Suprapubic skin (tissue), 4 donors: ENCODE results near the gene DRD3.

Experiments
- CTCF ChIP-seq, 2 donors: fragments of 200-600 bp in 1 of 2; fragments of 450-650 bp in 1 of 2; sonication (generic) in 1 of 2; IDR thresholded peaks; one replicate each; pipeline ENCODE4 v1.5.1; 2016 to 2019; ENCODE audit warnings: antibody characterized with exemption in 2 of 2, mild to moderate bottlenecking in 1 of 2, moderate library complexity in 1 of 2
- EP300 ChIP-seq: sonication (generic); formaldehyde crosslinking; IDR thresholded peaks from one replicate; pipeline ENCODE4 v1.6.1; 2017; ENCODE audit warnings: antibody characterized with exemption
- POLR2AphosphoS5 ChIP-seq, 3 donors: sonication (generic); formaldehyde crosslinking; IDR thresholded peaks; one replicate each; pipeline ENCODE4 v1.6.1; 2017; ENCODE audit warnings: antibody characterized with exemption in 3 of 3

GRCh38 chr3:114101101-114101500 is 77.8 kb downstream of the DRD3 start:
- TF ChIP-seq POLR2AphosphoS5 (IDR thresholded peaks at IDR 0.05) (no peak), CTCF (IDR thresholded peaks at IDR 0.05) (no peak), EP300 (no peak)
